HG03097 (cell line): ENCODE measurements around the gene ARRB2.
"Not testable (repeated sequence)": the region's sequence is repeated elsewhere in the genome, so short reads cannot be mapped to it uniquely, and the experiment has no call there.

ENCODE experiments used
- ATAC-seq: cut with Tn5 transposase; IDR thresholded peaks from one replicate; pipeline ENCODE4 v1.9.1; 2021; ENCODE audit not compliant: unreplicated experiment, low FRiP score

Gene ARRB2

GRCh38 chr17:4709794-4710692 lies at the start of gene ARRB2:
TSS of gene ARRB2 (plus strand) at chr17:4710632. CDS start at chr17:4710722, 90 bp downstream.
- peak; percentile 78 for ATAC-seq

- no peak for ATAC-seq
Observed at GRCh38 chr17:4663711-4664110, 46.7 kb upstream of the ARRB2 start.

GRCh38 chr17:4664230-4664629 lies 46.2 kb upstream of the ARRB2 start:
- ATAC-seq = no peak

GRCh38 chr17:4665027-4665426 lies 45.4 kb upstream of the ARRB2 start:
- no peak for ATAC-seq

- ATAC-seq = no peak
Observed at GRCh38 chr17:4666296-4666695, 44.1 kb upstream of the ARRB2 start.

- ATAC-seq = no peak
Observed at GRCh38 chr17:4667166-4667565, 43.3 kb upstream of the ARRB2 start.

GRCh38 chr17:4672055-4672630 lies 38.3 kb upstream of the ARRB2 start:
- ATAC-seq = no peak

GRCh38 chr17:4672751-4673150 lies 37.7 kb upstream of the ARRB2 start:
- ATAC-seq = no peak

- no peak for ATAC-seq
Observed at GRCh38 chr17:4673169-4673568, 37.3 kb upstream of the ARRB2 start.

GRCh38 chr17:4673986-4674684 lies 36.3 kb upstream of the ARRB2 start:
- no peak for ATAC-seq

- ATAC-seq = no peak
Observed at GRCh38 chr17:4674685-4674998, 35.8 kb upstream of the ARRB2 start.

- ATAC-seq = no peak
Observed at GRCh38 chr17:4675791-4676190, 34.6 kb upstream of the ARRB2 start.

GRCh38 chr17:4676791-4677190 lies 33.6 kb upstream of the ARRB2 start:
- ATAC-seq = no peak

- no peak for ATAC-seq
Observed at GRCh38 chr17:4678448-4679026, 31.9 kb upstream of the ARRB2 start.

- ATAC-seq = no peak
Observed at GRCh38 chr17:4679658-4680057, 30.8 kb upstream of the ARRB2 start.

- not testable (repeated sequence) for ATAC-seq
Observed at GRCh38 chr17:4683739-4684138, 26.7 kb upstream of the ARRB2 start.

- ATAC-seq = not testable (repeated sequence)
Observed at GRCh38 chr17:4689872-4690271, 20.6 kb upstream of the ARRB2 start.

GRCh38 chr17:4690745-4691144 lies 19.7 kb upstream of the ARRB2 start:
- no peak for ATAC-seq

GRCh38 chr17:4691686-4692085 lies 18.7 kb upstream of the ARRB2 start:
- no peak for ATAC-seq

GRCh38 chr17:4693416-4693815 lies 17.0 kb upstream of the ARRB2 start:
- ATAC-seq = no peak

GRCh38 chr17:4696437-4696805 lies 14.0 kb upstream of the ARRB2 start:
- ATAC-seq = no peak
